NCI-H526 treated with DMSO at 0.1 percent for 48 hours (cell line): ENCODE results near the gene ITSN2.
"Not testable (repeated sequence)": the region's sequence is repeated elsewhere in the genome, so short reads cannot be mapped to it uniquely, and the experiment has no call there.

ENCODE experiments used
- DNase-seq: peaks from one replicate; lab custom pipeline; 2025; lab: John Stamatoyannopoulos, UW

The ITSN2 gene

DNA sequence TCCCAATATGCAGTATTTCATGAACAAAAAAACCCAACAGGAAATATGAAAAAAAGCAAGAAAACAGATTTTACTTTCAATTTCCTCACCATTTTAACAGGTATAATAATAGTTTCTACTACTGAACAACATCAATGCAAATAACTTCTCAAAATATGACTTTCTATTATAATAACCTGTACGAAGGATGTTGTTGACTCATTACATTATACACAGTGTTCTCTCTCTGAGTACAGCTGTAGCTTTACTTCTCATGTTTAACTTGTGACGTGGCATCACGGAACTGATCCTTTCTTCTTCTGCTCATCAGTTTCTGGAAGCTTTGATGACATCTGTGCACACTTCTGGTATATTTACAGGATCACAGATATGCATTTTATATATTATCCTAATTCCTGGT is 145.5 kb downstream of the ITSN2 start:
- no peak for DNase-seq

DNA sequence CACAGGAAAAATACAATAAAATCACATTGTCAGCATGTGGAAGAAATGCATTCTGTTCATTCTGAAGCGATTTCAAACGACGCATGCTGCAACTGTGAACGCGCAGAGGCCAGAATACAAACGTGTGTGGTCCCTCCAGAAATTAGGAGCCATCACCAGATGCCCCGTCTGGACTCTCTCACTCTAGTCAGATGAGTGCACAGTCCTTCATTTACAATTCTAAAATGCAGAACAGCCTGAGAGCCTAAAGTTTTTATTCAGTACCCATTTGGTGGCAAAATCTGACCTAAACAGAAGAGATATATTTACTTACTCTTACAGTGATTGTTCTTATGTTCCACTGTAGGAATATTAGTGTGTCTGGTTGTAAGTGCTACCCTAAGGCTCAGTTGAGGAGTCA is 148.9 kb downstream of the ITSN2 start:
- DNase-seq = no peak

DNA sequence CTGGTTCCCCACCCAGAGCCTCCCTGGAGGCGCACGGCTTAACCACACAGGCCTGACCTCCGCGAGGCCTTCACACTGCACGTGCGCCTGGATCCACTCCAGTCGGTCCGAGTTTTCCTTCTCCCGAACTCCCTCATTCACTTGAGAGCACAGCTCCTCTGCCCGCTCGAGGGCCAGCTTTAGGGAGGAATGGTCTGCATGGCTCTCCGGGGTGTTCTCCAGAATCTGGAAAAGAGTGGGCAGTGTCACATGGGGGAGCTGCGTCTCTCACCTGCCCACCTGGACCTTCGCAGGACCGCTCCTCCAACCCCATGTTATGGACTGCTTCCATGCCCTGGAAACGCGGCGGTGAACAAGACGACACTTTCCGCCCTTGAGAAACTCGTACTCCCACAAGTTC is 149.6 kb downstream of the ITSN2 start:
- DNase-seq = no peak

DNA sequence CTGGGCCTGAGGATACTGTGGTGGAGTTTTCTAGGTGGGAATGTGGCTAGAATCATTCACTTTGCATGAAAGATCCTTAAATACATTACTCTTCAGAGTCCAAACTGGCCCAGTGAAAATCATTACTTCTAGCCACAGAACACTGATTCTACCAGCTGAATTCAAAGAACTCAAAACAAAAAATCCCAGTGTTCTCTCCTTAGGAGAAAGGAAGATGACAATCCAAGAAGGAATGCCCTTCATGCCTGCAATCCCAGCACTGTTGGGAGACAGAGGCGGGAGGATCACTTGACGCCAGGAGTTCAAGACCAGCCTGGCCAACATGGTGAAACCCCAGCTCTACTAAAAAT is 150.3 kb downstream of the ITSN2 start:
- no peak for DNase-seq

DNA sequence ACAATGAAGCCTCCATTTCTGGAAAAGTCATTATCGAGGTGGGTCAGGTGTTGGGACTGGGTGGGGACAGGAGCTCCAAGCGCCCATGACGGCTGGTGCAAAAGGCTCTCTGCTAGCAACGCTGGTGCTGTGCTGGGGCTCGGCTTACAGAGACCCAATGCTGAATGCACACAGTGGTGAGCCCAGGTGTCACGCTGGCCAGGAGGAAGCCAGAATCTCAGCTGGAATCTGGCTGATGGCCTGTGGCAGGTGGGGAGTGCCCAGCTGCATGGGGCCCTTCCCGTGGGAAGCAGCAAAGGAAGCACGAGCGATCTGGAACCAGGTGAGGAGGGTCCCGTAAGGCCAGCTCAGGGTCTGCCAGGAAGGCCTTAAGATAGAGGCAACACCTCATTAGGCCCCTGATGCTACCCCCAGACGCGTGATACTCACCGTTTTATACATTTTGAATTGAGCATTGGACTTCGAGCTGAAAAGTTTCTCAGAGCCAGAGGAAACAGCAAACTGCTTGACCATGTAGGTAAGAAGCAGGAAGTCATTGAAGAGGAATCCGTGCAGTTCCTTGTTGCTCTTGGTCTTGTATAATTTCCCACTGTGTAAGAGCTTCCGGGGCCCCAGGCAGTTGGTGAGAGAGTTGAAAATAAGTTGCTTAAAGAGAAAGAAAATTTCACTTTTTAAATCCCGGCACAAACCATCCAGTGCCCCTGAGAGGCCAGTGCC is 150.8 kb downstream of the ITSN2 start:
- DNase-seq = no peak

DNA sequence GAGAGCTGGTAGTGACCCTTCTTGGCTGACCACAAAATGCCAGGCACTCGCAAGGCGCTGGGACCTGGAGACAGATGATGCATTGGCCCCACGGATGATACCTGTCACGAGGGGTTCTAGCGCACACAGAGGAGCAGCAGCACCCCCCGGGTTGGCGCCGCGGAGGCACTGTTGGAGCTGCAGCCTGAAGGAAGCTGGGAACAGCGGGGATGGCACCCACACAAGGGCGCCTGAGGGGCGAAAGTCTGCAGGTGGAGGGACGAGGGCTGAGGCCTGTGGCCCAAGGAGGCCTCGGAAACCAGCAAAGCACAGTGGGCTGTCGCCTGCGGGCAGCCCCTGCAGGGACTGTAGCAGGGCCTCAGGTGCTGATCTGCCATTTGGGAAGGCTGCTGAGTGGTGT is 151.8 kb downstream of the ITSN2 start:
- no peak for DNase-seq

DNA sequence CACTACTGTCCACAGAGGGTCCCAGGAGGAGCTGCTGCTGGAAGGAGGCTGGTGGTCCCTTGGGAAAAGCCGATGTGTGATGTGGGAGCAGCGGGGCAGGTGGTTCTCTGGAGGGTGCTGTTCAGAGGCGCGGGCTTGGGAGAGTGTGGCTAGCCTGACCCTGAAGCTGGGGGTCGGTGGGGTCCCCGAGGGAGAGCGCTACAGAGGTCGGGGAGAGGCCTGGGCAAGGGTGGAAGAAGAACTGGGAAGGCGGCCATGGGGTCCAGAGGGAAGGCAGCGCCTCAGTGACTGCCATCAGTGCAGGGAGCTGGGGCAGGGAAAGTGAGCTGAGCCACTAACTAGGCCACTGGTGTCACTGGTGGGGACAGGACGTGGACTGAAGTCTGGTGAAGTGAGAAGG is 153.0 kb downstream of the ITSN2 start:
- no peak for DNase-seq

DNA sequence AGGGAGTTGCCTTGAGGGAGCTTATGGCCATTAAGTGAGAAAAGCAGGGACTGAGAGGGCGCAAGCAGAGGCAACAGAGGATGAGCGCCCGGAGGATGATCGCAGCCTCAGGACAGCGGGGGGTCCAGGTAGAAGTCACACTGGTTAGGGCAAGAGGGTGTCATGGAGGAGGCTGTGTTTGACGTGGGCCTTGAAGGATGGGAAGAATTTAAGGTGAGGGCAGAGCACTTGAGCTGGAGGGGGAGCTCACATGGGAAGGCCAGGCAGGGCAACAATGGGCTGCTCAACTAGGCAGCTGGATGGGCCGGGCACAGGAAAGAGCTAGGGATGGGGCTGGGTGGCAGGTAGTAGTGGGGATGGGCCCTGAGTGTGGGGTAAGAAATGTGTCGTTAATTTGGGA is 153.6 kb downstream of the ITSN2 start:
- no peak for DNase-seq

DNA sequence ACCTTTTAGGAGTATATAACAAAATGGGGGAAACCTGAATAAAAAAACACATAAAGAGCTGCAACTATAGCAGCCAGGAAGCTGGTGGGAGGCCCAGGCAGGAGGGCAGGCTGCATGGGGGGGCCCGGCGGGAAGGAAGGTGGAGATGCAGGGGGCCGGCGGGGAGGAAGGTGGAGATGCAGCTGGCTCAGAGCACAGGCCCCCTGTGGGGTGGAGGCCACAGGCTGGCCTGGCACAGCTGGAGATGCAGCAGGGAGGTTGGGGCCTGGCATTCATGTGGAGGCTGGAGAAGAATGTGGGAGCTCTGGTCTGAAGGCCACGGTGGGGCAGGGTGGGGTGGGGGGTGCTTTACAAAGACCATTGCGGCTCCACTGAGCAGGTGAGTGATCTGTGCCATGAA is 154.1 kb downstream of the ITSN2 start:
- no peak for DNase-seq

DNA sequence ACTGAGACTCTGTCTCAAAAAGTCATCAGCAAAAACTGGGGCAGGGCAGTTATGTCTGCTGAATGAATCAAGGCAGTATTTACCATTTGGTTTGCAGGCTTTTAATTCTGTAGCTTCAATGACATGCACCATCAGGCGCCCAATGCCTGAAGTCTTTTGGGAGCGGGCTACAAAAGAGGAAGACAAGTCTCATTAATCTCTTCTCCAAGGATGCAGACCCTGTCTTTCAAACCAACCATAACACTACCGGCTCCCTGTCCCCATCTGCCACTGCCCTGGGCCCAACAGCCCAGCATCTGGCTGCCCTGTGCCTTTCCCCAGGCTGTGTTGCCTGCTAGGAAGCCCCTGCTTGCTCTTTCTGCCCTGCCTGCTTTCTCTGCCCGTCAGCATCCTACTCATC is 155.2 kb downstream of the ITSN2 start:
- DNase-seq = no peak

DNA sequence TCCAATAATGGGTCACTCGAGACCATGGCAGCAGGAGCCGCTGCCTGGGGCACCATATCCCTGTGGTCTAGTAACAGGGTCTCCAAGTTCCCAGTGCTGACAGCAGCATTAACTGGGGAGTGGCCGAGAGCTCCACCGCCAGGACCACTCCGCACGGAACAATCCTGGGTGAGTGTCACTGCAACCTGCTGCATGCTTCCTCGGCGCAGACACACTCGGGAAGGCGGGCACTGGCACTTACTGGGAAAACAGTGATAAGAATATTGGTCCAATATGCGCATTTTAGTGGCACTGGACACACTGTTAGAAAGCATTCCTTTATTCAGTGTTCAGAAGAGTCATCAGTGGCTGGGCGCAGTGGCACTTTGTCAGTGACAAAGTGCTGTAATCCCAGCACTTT is 155.8 kb downstream of the ITSN2 start:
- DNase-seq = no peak

DNA sequence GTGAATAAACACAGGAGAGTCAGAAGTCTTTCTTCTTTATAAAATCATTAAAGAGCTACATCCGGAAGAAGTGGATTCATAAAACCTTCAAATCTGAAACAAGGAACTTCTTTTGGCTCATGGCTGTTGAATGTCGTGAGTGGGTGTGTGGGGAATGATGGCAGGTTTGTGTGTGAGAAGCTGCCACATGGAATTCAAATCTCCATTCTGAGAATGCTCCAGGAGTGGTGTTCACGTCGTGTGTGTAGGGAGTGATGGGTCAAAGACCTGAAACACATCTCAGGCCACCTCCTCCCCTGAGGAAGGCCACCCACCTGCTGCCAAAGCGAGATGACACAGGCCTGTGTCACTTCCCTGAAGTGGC is 156.6 kb downstream of the ITSN2 start:
- no peak for DNase-seq

DNA sequence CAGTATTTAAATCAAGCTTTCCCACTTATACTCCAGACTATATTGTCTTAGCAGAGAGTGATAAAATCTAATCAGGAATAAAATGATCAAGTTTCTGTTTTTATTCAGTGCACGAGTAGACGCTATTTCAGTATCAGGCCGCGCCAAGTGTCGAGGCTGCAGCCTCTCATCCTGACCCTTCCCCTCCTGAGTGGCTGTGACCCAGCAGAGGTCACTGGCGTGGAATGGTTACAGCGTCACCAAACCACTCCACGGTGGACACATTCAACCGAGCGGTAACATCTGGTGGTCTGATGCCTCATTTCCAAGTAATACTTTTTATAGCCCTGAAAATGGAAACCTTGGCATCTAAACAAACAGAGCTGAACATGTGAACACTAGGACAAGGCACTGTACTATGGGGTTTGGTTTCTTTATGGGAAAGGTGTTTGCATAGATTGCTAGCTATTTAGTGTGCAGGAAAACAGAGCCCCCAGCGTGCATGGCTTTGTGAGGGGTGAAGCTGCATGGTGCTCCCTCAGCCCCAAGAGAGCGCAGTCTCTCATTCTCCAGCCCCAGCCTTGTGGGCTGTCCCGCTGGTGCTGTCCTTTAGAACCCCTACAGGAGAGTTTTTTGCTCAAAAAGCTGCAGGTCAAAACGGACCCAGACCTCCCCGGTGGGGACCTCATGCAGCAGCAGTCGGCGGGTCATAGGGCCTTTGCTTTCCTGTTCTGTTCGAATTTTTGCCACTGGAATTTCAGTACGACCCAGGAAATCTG is 157.1 kb downstream of the ITSN2 start:
- DNase-seq = peak; percentile 19

DNA sequence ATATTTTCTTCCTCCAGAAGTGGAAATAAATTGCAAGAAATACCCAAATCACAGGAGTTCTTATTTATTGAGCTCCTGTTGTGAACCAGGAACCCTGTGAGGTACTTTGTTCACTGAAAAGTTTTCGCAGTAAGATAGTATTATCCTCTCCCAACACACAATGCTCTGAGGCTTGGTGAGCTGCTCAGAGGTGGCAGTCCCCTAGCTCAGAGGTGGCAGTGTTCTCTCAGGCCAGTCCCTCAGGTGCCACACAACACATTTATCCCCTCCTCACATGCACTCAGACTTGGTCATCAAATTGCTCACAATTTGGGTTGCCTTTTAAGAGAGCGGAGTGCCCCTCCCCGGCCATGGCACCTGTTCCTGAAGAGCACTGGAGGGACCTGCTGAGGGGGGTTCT is 159.5 kb downstream of the ITSN2 start:
- DNase-seq = no peak

DNA sequence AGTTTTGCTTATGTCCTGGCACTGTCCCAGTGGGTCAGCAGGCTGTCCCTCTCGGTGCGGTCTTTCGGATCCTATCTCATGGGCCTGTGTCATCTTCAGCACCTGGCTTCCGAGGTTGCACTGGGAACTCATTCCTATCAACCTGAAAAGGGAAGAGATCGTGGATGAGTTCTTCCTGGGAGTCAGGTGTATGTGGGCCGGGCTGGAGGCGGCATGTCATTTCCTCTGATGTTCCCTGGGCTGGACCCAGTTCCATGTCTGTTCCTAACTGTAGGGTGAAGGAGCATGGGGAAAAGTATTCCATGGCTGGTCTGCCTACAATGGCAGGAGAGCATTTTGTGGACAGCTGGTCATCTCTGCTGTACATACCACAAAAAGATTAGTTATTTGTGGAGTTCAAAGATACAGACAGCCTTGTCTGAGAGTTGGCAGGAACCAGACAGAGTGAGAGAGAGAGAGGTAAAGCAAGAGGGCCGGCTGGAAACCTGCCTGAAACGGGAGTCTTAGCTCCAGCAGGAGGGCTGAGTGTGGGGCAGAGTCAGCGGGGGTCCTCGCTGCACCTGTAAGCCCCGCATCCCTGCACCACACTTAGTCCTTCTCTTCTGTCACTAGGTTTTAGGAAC is 160.3 kb downstream of the ITSN2 start:
- no peak for DNase-seq

DNA sequence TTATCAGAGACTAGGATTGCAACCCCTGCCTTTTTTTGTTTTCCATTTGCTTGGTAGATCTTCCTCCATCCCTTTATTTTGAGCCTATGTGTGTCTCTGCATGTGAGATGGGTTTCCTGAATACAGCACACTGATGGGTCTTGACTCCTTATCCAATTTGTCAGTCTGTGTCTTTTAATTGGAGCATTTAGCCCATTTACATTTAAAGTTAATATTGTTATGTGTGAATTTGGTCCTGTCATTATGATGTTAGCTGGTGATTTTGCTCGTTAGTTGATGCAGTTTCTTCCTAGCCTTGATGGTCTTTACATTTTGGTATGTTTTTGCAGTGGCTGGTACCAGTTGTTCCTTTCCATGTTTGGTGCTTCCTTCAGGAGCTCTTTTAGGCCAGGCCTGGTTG is 163.1 kb downstream of the ITSN2 start:
- DNase-seq = not testable (repeated sequence)

DNA sequence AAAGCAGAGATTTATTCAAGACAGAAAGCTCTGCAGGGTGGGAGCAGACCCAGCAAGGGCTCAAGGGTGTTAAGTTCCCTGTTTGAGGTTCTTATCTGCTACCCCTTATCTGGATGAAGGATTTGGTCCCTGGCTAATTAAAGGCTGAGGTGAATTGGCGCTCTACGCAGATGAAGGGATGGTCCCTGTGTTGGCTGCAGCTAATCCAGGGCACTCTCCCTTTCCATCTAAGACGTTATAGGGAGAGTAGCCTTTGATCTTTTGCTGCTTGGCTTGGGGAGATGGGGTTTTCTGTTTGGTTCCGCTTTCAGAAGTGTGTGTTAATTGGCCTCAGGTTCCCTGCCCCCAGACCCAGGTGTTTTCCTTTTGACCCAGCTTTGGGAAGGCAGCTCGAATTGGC is 168.5 kb downstream of the ITSN2 start:
- no peak for DNase-seq

DNA sequence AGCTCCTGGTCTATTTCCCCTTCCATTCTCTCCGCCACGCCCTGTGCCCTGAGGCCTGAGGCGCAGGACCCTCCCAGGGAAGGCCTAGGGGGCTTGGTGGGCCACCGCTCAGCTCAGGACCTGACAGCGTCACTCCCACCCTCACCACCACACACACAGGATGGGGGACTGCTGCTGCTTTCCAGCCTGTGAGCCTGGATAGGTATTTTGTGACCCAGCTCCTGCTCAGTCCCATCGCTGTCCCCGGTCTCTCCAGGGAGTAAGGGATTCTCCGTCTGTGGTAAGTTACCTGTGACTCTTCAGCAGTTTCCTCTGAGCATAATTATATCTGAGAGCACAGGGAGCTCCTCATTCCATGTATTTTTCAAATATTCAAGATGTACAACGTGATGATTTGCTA is 169.2 kb downstream of the ITSN2 start:
- DNase-seq = no peak

DNA sequence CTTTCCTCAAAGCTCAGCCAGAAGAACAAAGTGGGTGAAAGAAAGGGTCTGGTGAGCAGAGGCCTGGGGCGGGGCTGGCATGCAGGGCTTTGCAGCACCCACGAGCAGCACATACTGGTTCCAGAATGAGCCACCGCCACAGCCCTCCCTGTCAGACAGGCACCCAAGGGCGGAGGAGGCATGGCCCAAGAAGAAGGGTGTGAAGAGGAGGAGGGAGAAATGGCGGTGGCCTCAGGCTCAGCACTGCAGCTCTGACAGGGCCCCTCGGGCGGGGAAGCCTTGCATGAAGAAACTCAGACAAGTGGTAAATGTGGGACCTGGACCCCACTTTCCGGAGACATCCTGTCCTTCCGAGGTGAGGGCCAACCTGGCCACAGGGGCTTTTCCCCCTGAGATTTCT is 169.8 kb downstream of the ITSN2 start:
- no peak for DNase-seq

DNA sequence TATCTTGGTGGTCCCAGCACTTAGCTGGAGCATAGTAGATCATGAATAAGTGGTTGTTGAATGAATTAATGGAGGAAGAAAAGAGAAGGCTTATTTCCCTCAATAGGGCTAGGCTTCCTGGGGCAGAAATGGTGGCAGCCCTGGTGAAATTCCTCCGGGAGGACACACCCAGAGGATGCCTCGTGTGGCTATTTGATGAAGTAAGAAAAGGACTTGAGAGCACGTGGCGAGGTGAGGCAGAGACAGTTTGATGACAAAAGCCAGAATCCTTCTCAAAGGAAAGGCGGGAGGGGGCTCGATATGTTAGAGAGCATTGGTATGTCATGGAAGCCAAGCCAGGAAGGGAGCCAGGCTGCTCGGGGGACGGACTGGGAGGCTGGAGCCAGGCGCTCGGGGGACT is 170.8 kb downstream of the ITSN2 start:
- DNase-seq = no peak

DNA sequence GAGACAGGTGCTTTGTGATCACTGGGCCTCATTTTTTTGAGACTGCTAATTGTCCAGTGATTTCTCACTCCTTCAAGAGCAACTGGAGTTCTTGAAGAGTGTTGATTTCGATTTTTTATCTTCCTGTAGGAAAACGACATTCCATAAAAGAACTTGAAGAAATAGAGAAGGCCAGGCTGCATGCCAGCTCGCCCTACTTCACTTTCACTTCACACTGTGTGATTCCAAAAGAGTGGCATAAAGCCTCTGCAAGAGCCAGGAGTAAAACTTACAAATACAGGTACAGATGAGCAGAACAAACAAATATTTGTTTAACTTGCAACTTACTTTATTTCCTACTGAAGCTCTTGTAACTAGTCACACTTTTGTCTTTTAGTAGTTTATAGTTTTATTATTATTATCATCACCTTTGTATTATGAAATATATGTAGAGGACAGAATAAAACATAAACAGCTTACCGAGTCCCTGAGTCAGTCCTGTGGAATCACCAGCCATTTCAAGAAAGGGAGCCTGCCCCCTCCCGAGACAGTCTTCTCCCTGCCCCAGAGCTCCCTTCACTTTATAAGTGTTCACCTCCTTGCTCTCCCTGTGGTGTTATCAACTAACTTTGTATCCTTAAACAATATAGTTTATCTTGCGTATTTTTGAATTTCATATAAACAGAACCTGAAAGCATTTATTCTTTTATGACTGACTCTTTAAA is 176.8 kb downstream of the ITSN2 start:
- DNase-seq = no peak

DNA sequence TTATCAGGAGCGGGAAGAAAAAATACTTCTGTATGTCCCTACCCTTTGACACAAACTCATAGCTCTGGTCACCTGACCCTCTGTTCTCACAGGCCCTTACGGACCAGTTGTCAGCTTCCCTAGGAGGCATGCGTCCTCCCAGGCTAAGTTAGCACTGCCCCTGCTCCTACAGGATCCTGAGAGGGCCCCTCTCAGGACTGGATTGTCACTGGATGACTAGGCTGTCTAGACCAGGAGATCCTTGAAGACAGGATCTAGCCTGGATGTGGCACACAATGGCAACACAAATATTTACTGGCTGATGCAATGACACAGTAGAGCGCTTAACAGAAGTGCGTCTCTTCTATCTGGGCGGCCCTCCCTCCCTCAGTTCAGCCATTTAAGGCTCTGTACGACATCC is 177.8 kb downstream of the ITSN2 start:
- no peak for DNase-seq

DNA sequence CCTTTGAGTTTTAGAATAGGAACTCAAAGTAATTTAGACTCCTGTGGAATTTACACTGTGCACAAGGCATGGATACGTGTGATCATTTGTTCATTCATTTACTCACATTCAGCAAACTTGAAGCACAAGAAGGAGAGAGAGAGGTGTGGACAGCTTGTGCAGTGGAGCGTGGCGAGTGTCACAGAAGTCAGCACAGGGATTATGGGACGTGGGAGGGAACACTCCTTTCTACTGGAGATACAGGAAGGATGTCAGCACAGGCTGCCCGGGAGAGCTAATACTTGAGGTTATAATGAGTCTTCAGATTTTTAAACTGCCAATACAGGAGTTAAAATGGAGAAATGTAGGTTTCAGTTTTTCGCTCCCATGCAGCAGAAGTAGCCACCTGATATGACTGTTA is 178.5 kb downstream of the ITSN2 start:
- DNase-seq = peak; percentile 3
